Measurements from ENCODE around the gene SAMD4B.

- TF ChIP-seq CTCF (IDR thresholded peaks at IDR 0.05) (no peak), POLR2A (IDR thresholded peaks at IDR 0.05) (no peak)
Observed at GRCh38 chr19:39310558-39311311, 31.5 kb upstream of the SAMD4B start.

Data from body of pancreas (tissue), 4 donors.